HFF-Myc (cell line): ENCODE results near the gene LTV1.
"Not testable (repeated sequence)": the region's sequence is repeated elsewhere in the genome, so short reads cannot be mapped to it uniquely, and the experiment has no call there.

Experiments used
- DNase-seq: peaks from one replicate; pipeline ENCODE4 v3.0.0-alpha.2; 2011; ENCODE audit warnings: low read depth; ENCODE audit errors: extremely low read depth
- H3K4me3 ChIP-seq: replicated peaks from 2 replicates; pipeline ENCODE4 v1.5.1; 2011; ENCODE audit warnings: low read depth, mild to moderate bottlenecking, control low read depth, low read length
- TF ChIP-seq, protein P1 (sequence below): IDR thresholded peaks from 2 replicates; pipeline ENCODE4 v1.5.1; 2012; ENCODE audit warnings: mild to moderate bottlenecking, low read depth, low read length, control low read depth; ENCODE audit errors: missing control alignments

LTV1 gene

DNA sequence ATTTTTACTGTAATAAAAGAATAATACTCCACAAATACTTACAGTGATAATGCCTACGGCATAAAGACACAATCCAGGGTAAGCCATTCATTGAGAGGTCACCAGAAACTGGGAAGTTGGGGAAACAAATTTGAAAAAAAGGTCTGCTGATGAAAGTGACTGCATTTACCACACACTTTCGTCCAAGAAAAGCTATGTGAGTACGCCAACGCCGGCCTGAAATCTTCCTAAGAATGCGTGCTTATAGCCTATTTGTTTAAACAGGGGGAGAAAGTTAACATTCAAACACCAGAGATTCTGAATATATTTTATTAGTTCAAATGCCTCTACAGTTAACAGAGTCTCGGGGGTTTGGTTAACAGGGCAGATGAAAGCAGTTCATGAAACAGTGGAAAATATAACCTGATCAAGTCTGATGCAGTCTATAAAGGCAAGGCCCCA lies 657 bp upstream of the LTV1 start:
- peak; percentile 21 for DNase-seq
- peak overlapping the region; percentile 96 for H3K4me3 ChIP-seq
- TF ChIP-seq, protein P1, sequence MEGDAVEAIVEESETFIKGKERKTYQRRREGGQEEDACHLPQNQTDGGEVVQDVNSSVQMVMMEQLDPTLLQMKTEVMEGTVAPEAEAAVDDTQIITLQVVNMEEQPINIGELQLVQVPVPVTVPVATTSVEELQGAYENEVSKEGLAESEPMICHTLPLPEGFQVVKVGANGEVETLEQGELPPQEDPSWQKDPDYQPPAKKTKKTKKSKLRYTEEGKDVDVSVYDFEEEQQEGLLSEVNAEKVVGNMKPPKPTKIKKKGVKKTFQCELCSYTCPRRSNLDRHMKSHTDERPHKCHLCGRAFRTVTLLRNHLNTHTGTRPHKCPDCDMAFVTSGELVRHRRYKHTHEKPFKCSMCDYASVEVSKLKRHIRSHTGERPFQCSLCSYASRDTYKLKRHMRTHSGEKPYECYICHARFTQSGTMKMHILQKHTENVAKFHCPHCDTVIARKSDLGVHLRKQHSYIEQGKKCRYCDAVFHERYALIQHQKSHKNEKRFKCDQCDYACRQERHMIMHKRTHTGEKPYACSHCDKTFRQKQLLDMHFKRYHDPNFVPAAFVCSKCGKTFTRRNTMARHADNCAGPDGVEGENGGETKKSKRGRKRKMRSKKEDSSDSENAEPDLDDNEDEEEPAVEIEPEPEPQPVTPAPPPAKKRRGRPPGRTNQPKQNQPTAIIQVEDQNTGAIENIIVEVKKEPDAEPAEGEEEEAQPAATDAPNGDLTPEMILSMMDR, result no peak

DNA sequence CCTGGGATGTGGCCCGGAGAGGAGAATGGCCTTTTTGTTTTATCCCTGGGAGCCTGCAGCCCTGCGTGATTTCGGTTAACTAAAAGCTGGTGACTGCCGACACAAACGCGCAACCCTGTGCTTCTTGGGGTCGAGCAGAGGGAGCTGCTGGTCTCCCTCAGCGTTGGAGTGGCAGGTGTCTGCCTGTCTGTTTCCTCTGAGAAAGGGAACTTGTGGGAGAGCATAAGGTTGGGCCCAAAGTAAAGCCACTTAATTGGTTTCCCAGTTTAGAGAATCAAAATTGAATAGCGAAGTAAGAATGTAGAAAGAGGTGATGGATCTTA lies 500 bp downstream of the LTV1 start:
- DNase-seq, result no peak
- H3K4me3 ChIP-seq, result peak overlapping the region; percentile 96
- TF ChIP-seq, protein P1, result no peak

DNA sequence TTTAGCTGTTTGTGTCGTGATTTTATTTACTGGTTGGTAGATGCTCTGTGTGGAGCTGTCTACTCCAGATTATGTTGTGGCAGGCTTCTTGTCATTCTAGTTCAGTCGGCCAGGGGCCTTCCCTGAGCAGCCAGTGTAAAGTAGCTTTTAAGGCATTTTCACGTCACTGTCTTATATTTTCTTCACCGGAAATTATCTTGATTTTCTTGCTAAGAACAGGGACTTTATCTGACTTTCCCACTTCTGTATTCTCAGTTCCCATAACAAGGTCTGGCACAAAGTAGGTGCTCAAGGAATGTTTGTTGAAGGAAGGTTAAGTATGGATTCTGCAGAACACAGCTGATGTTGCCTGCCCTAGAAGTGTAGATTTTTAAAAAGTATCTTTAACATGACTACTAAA lies 868 bp downstream of the LTV1 start:
- peak overlapping the region; percentile 96 for H3K4me3 ChIP-seq
- no peak for DNase-seq
- TF ChIP-seq, protein P1, result no peak

DNA sequence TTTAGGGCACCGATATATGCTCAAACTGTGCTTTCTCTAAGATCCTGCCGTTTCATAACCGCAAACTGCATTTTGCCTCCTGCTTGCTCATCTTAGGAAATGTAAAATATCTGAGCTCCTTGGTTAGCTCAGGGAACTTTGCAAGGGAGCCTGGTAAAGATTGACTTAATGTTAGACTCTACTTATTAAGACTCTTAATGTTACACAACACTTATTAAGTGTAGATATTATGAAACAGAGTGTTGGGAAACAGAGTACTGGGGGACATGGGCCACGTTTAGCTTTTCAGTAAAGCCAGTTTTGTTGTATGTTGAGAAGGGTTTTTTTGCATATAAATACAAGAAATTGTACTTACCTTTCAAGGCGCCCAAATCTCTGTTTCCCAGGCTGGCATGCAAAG lies 1.9 kb downstream of the LTV1 start:
- peak overlapping the region; percentile 96; the same call in 1 of the 2 replicates for H3K4me3 ChIP-seq
- no peak for DNase-seq
- TF ChIP-seq, protein P1, result no peak

DNA sequence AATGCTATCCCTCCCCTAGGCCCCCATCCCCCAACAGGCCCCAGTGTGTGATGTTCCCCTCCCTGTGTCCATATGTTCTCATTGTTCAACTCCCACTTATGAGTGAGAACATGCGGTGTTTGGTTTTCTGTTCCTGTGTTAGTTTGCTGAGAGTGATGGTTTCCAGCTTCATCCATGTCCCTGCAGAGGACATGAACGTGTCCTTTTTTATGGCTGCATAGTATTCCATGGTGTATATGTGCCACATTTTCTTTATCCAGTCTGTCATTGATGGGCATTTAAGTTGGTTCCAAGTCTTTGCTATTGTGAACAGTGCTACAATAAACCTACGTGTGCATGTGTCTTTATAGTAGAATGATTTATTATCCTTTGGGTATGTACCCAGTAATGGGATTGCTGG lies 8.6 kb downstream of the LTV1 start:
- H3K4me3 ChIP-seq, DNase-seq: not testable (repeated sequence)

DNA sequence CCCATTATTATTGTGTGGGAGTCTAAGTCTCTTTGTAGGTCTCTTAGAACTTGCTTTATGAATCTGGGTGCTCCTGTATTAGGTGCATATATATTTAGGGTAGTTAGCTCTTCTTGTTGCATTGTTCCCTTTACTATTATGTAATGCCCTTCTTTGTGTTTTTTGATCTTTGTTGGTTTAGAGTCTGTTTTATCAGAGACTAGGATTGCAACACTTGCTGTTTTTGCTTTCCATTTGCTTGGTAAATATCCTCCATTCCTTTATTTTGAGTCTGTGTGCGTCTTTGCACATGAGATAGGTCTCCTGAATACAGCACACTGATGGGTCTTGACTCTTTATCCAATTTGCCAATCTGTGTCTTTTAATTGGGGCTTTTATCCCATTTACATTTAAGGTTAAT lies 11.9 kb downstream of the LTV1 start:
- not testable (repeated sequence) for DNase-seq, H3K4me3 ChIP-seq

DNA sequence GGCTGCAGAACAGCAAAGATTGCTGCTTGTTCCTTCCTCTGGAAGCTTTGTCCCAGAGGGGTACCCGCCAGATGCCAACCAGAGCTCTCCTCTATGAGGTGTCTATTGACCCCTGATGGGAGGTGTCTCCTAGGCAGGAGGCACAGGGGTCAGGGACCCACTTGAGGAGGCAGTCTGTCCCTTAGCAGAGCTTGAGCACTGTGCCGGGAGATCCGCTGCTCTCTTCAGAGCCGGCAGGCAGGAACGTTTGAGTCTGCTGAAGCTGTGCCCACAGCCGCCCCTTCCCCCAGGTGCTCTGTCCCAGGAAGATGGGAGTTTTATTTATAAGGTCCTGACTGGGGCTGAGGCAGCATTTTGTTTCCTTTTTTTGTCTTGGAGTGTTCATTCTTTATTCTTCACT lies 13.6 kb downstream of the LTV1 start:
- not testable (repeated sequence) for H3K4me3 ChIP-seq, DNase-seq

DNA sequence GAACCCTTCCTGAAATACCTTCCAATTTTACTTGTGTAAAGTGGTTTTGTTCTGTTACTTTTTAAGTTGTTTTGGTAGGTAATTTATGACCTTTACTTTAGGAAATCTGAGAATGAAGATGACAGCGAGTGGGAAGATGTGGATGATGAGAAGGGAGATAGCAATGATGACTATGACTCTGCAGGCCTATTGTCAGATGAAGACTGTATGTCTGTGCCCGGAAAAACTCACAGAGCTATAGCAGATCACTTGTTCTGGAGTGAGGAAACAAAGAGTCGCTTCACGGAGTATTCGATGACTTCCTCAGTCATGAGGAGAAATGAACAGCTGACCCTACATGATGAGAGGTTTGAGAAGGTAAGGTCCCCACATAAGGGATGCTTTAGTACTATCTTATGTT lies 14.5 kb downstream of the LTV1 start:
- no peak overlapping the region for H3K4me3 ChIP-seq
- no peak for DNase-seq
- TF ChIP-seq, protein P1, result no peak

DNA sequence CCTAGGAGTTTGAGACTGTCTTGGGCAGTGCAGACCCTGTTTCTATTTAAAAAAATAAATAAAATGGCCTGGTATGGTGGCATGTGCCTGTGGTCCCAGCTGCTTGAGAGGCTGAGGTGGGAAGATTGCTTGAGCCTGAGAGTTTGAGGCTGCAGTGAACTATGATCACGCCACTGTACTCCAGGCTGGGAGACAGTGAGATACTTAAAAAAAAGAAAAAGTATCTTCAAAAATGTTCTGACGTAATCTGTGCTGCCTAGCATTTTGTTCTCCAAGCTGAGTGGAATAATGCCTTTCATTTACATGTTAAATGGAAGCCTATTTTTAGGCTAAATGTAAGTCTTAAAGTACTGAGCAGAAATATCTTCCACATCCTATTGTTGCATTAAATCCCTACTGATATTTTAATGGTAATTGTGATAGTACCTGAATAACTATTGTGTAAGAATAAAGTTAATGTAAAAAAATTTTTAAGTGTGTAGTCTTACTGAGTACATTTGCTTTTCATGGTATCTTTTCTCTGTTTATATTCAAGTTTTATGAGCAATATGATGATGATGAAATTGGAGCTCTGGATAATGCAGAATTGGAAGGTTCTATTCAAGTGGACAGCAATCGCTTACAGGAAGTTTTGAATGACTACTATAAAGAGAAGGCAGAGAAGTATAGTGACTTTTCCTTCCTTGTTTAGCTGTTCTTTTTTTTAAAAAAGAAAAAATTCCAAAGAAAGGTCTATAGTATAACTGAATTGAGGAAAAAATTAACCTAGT lies 16.9 kb downstream of the LTV1 start:
- no peak for DNase-seq
- TF ChIP-seq, protein P1, result no peak
- no peak overlapping the region for H3K4me3 ChIP-seq
